Activated naive CD4-positive, alpha-beta T cell treated with anti-CD3 and anti-CD28 coated beads, Interleukin-2, amount 50 U/mL, for 16 hours (primary cell): Measurements from ENCODE around the gene FTSJ3.
"Not testable (repeated sequence)": the region's sequence is repeated elsewhere in the genome, so short reads cannot be mapped to it uniquely, and the experiment has no call there.

Experiments used
- DNase-seq: peaks from one replicate; pipeline ENCODE4 v3.0.0-alpha.2; 2020

Gene FTSJ3

DNA sequence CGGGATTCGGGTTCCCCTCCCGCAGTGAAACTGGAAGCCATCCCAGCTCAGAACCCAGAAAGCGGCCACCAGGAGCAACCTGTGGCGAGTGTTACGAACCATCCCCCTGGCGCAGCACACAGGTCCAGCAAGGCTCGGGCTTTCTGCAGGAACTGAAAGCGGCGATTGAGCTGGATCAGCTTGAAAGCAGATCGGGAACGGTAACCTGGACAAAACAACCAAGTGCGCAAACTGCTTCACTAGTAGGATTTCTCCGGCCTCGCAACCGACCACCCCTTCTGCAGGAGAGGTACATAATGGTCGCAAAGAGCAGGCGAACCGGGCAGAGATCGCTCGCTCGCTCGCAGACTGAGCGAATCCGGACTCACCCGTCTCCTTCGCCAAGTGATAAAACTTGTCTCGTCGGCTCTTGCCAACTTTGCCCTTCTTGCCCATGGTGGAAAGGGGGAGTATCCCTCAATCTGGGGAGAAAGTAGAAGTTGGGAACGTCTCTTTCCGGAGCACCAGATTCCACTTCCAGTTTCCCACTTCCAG, 928 bp downstream of the FTSJ3 start:
- DNase-seq, result peak; percentile 24

DNA sequence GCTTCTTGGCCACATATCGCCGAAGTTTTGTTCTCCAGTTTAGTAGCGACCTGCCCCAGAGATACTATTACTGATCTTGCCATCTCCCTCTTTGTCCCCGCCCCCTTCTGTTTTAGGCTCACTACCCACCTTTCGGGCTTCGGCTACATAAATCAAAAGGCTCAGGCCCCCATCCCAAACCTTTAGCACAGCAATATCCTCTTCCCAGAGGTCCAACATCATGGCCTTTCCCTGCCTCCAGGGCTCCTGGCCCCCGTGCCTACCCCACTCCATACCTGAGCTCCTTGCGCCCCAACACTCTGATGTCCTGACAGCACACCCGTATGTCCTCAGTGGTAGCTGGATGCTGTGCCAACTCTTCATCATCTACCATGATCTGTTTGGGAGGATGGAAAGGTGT, 3.1 kb downstream of the FTSJ3 start:
- DNase-seq, result no peak

DNA sequence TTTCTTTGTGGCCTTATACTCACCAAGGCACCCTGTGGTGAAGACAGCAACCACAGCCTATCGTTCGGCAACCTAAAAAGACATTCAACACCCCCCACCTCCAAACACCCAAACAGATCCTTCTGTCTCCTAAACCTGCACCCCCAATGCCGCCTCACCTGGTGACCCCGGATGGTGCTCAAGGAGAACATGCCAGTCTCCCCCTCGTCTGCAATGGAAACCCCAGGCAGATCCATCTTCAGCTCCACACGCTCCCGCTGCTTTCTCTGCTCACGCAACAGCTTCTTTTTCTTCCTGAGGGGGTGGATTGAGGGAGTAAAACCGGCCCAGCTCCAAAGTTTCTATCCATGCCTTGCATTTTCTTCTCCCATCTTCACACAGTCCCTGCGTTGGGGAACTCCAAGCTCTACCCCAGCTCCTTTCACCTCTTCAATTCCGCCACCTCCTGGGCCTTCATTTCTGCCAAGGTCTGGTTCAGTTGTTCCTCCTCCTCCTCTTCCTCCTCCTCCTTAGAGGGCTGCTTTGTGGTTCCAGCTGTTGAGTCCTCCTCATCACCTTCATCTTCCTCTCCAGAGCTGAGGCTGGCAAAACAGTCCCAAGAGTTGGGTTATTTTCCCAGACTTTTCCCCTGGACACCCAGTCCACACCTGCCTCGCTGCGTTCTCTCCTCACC, 3.7 kb downstream of the FTSJ3 start:
- DNase-seq, result no peak

DNA sequence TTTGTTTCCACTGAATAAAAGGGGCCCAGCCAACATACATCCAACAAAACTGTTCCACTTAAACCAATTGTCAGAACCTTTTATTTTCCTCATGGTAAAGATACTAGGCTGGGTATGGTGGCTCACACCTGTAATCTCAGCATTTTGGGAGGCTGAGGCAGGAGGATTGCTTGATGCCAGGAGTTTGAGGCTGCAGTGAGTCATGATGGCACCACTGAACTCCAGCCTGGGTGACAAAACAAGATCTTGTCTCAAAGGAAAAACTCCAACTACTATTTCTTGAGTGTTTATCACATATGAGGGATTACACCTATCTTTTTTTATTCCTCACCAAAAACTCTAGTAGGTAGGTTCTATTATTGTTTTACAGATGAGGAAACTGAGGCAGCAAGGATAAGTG, 4.9 kb downstream of the FTSJ3 start:
- no peak for DNase-seq

DNA sequence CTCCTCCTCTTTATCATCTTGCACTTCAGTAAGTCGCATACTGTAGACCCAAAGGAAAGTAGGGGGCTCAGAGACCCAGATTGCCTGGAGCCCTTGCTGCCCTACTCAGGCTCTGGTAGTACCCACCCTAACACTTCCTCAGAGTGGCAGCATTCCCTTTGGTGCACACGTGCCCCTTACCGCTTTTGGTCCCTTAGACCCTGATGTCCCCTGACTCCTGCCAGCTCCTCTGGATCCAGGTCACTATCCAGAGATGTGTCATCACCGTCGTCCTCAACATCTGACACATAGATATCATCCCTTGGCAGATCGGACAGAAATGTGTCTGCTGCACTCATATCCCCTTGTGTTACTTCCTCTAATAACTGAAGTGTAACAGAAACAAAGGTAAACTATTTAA, 5.7 kb downstream of the FTSJ3 start:
- DNase-seq, result no peak

DNA sequence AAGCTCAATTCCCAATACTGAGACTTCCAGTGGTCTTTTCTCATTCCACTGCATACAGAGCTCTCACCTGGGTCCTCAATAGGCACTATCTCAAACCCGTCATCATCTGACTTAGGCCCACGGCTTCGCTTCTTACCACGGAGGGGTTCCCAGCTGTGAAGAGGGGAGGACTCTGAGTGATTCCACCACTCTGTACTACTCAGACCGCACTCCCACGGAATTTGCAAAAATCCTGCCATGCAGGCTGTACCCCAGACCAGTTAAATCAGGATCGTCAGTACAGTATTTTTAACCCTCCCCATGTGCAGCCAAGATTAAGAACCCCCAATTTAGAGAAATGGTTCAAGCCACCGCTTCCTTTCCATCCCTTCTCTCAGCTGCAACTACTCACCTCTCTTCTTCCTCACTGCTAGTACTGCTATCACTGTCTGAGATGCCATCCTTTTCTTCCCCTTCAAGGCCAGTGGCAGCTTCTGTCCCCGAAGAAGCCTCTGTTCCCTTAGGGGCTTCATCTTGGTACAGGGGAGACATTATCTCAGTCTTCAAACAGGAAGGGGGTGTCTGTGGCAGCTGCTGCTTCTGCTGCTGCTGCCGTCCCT, 6.4 kb downstream of the FTSJ3 start:
- DNase-seq, result no peak

DNA sequence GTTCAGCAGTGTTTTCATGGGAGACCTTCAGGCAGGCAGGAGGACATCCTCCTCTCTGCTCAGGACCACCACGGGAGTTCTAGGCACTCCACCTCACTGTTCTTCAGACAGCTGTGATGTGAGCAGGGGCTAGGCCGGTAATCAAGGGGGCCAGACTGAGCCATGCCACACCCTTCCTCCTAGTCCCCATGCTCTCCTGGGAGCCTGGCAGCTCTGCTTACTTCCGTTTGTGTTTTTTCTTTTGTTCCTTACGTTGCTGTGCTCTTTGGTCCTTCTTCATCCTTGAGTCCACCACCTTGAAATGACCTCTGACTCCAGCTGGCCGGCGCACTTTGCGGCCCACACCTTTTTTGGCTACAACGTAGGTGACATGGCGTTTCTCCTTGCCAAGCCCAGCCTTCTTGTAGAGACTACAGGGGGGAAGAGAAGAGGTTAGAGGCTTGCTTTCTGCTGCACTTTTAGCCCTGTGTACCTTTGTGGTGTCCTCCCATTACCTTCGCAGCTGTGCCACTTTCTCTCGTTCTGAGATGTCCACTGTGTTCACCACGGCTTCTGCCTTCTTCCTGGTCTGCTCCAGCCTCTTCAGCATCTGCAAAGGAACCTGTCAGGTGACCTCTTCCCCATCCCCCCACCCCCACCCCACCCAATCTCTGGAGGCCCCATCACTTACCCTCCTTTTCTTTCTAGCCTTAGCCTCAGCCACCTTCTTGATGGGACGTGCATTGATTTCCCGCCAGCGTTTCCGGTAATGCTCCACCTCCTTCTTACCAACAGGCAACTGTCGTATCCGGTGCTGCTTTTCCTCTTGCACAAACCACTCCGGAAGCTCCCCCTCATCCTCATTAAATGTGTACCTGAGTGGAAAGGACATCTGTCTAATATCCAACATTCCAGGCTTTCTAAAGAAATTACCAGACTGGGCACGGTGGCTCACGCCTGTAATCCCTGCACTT, 7.6 kb downstream of the FTSJ3 start:
- DNase-seq, result no peak

DNA sequence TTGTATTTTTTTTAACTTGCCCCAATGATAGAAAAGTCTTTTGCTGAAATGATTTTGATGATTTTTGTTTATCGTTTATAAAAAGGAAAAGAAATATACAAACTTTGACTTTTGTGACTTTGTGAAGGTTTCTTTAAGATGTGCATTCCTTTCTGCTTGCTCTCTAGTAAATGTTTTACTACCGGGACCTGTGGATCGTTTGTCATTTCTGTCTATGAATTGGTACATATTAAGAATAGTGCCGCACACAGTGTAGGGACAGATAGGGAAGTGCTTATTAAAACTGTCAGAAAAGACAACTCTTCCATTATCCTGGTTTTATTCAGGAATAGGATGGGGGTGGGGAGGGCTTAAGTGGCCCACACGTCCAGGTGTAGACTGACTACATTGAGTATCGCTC, 8.3 kb downstream of the FTSJ3 start:
- DNase-seq, result no peak

DNA sequence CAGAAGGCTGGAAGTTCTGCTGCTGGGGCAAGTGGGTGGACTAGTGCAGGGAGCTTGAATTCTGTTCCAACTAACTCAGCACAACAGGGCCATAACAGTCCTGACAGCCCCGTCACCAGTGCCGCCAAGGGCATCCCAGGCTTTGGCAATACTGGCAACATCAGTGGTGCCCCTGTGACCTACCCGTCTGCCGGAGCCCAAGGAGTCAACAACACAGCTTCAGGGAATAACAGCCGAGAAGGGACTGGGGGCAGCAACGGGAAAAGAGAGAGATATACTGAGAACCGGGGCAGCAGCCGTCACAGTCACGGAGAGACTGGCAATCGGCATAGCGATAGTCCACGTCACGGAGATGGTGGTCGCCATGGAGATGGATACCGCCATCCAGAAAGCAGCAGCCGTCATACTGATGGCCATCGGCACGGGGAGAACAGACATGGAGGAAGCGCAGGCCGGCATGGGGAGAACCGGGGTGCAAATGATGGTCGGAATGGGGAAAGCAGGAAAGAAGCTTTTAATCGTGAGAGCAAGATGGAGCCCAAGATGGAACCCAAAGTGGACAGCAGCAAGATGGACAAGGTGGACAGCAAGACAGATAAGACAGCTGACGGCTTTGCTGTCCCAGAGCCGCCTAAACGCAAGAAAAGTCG, 9.6 kb downstream of the FTSJ3 start:
- no peak for DNase-seq

DNA sequence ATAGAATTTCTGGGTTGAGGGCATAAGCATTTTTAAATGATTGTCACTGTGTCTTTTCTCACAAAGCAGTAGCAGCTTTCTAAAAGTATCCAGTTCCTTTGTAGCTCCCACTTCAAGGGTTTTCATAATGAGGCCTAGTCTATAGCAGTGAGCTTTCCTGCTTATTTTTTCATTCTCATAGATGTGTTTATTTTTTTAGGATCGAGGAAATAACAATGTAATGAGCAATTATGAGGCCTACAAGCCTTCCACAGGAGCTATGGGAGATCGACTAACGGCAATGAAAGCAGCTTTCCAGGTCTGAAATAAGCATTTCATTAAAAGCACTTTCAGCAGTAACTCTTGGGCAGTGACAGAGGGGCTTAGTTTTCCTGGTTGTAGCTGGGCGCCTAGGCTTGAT, 10.8 kb downstream of the FTSJ3 start:
- DNase-seq, result no peak

DNA sequence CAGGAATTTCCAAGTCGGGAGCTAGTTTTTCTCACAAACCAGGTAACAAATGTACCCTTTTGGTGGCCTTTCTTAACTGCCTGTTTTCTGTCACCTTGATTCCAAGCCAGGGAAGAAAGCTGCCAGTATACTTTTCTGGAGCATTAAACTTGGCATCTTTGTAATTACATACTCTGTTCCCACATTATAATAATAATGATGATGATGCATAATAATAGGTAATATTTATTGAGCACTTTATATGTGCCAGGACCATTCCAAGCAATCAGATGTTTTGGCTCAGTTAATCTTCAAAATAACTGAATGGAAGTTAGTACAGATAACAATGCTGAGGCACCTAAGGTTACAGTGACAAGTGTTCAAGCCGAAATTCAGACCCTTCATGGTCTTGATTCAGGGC, 11.3 kb downstream of the FTSJ3 start:
- no peak for DNase-seq

DNA sequence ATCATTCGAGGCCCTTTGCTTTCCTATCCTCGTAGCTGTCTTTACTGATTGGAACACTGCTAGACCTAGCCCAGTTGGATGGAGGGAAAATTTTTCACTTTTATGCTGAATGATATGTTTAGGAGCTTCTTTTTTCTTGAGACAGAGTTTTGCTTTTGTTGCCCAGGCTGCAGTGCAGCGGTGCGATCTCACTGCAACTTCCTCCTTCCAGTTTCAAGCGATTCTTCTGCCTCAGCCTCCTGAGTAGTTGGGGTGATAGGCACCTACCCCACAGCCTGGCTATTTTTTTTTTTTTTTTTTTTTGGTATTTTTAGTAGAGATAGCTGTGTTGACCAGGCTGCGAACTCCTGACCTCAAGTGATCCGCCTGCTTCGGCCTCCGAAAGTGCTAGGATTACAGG, 17.5 kb downstream of the FTSJ3 start:
- no peak for DNase-seq

DNA sequence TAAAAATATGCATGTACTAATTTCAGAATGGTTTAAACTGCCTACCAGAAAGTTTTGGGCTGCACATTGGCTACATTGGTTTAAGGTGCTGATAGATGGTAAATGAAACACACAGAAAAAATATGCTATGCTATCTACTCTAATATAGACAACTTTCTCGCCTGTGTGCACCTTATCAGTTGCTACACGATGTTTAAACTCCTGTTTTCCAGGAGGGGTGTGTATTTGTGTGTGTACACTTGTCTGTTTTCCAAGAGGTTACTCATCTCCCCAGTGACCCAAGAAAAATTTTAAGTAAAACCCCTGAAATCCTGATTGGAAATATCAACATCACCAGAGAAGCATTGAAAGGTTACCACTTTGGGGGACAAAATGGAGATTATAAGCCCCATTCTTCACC, 21.9 kb downstream of the FTSJ3 start:
- DNase-seq, result no peak

DNA sequence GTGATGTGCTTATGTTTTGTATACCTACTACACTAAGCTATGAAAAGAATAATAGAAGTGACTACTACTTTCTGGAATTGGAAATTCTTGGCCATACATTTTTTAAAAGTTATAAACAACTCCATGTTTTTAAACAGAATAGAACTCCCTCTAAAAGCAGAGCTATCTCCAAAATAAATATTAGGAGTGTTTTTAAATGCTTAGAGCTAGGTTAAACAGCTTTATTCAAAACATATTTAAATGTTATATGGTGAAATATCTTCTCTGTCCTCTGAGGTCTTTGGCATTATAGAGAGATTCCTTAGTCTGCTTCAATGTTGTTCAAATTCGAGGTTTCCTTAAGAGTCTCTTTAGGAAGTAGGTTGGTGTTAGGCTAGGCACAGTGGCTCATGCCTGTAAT, 23.1 kb downstream of the FTSJ3 start:
- DNase-seq, result no peak

DNA sequence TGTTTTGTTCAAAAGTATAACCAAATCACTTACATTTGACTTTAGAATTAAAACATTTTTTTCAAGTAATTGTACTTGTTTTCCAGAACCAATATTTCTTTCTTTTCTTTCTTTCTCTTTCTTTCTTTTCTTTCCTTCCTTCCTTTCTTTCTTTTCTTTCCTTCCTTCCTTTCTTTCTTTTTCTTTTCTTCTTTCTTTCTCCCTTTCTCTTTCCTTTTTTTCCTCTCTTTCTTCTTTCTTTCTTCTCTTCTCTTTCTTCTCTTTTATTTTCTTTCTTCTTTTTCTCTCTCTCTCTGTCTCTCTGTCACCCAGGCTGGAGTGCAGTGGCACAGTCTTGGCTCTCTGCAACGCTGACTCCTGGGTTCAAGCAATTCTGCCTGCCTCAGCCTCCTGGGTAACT, 26.7 kb downstream of the FTSJ3 start:
- no peak for DNase-seq

DNA sequence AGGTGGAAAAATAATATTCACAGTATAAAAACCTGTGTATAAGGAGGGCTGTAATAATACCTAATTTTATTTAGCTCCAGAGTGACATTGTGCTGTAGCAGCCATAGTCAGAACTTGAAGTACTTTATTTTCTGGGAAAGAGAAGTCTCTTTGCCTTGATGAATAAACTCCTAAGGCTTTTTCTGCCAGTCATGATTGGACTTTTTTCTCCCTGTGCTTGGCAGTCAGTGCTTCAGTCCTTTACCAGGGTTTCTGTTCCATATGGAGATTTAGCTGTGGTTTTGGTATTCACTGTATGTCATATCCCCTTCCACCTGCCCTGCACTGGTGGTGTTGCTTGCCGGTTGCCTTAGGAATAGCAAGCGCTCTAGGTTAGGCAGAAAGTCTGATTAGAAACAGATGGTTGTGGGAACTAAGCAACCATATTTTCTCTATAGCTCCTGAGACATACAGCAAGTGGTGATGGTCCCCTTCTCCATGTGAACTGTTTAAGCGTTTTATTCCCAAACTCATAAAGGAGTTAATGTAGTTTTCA, 28.8 kb downstream of the FTSJ3 start:
- DNase-seq, result no peak

DNA sequence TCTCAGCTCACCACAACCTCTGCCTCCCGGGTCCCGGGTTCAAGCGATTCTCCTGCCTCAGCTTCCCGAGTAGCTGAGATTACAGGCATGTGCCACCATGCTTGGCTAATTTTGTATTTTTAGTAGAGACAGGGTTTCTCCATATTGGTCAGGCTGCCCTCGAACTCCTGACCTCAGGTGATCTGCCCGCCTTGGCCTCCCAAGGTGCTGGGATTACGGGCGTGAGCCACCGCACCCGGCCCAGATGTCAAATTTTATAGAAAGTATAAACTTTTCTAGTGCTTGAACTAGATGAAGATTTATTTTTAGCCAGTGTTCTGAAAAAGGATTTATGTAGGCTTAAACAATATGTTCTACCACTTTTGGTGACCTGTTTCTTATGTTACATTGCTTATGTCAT, 31.1 kb downstream of the FTSJ3 start:
- DNase-seq, result not testable (repeated sequence)

DNA sequence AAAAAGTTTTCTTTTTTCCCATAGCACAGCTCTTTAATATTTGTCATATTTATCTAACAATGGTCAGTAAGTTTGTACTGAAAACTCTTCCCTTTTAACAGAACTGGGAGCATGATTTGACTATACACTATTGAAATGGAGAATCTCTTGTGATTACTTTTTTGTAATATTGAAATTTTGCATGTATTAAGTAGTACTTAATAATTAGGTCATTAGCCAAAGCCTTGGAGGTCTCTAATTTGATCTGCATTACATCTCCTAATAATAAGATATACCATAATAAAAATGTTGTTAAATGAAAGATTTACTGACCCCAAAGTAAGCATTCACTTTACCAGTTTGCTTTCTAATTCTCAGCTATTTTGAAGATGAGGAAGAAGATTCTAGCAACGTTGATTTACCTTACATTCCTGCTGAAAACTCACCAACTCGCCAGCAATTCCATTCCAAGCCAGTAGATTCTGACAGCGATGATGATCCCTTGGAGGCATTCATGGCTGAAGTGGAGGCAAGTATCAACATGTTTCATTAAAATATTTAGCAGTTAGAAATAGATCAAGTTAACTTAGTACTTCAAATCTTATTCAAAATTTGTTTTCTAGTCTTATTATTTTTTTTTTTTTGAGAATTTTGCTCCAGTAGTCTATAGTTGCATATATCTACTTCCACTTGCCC, 35.3 kb downstream of the FTSJ3 start:
- no peak for DNase-seq

DNA sequence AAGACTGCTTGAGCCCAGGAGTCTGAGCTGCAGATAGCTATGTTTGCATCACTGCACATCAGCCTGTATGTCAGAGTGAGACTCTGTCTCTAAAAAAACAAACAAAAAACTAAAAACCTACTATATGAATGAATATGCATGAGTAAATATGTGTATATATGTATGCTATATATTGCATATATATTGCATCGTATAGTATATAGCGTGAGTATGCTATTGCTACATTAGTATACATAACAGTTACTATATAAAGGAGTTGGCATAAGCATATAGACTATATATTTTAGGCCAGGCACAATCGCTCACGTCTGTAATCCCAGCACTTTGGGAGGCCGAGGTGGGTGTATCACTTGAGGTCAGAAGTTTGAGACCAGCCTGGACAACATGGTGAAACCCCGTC, 37.4 kb downstream of the FTSJ3 start:
- DNase-seq, result no peak

DNA sequence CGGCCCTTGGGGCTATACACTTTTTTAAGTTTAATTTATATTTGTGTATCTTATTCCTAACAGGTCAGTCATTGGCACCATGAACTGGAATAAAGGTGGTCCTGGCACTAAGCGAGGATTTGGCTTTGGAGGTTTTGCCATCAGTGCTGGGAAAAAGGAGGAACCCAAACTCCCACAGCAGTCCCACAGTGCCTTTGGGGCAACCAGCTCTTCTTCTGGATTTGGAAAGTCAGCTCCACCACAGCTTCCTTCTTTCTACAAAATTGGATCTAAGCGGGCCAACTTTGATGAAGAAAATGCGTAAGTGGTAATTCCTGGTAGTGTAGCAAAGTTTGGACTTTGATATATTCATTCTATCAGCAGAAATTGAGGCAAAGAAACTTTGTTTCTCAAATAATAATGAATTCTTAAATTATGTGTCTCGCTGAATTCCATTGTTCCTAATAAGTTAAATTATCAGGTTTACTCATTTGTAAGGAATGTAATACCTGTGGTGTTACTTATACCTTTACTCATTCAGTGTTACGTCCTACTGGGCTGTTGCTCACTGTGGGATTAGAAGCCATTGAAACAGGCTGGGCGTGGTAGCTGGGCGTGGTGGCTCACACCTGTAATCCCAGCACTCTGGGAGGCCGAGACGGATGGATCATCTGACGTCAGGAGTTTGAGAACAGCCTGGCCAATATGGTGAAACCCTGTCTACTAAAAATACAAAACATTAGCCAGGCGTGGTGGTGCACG, 40.3 kb downstream of the FTSJ3 start:
- DNase-seq, result no peak

DNA sequence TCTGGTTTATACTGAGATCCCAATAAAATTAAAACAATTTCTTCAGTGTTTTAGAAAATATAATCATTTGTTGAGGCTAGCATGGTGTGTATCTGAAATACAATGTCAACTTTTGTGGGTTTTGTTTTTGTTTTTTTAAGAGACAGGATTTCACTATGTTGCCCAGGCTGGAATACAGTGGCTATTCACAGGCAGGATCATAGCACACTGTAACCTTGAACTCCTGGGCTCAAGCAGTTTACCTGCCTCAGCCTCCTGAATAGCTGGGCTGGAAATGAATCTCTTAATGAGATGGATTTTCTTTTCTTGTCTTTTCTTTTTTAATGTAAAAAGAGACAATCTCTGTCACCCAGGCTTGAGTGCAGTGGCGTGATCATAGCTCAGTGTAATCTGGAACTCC, 41.3 kb downstream of the FTSJ3 start:
- no peak for DNase-seq

DNA sequence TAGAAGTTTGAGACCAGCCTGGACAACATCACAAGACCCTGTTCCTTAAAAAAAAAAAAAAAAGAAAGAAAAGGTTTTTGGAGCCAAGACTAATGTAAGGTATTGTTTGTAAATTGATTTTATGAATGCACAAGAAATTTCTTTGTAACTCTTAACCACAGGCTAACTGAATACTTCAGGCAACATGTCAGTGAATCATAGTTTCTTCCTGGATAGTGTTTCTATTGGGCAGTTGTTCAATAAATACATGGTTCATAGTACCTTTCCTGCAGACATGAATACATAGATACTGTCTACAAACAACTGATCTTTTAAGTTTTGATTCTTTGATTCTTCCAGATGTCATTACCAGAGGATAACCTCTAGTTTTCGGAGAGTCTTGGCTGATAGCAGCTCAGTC, 41.9 kb downstream of the FTSJ3 start:
- no peak for DNase-seq
